H9 (cell line): Measurements from ENCODE around the gene DUOXA1. TPM values are rescaled to one million over a fixed set of nuclear protein-coding genes. Genes with fewer than 3 reads are reported as not detected.
"Not testable (repeated sequence)": the region's sequence is repeated elsewhere in the genome, so short reads cannot be mapped to it uniquely, and the experiment has no call there.

Experiments
- DNase-seq: peaks from one replicate; pipeline ENCODE4 v3.0.0-alpha.2; 2017
- H2AFZ ChIP-seq: one replicate; pipeline ENCODE4 v1.6.1; 2013; ENCODE audit warnings: mild to moderate bottlenecking, low read length, control low read depth, moderate library complexity
- H2AK5ac ChIP-seq: 2 replicates; pipeline ENCODE4 v1.6.1; 2013; ENCODE audit warnings: low read length, control low read depth, mixed read lengths; ENCODE audit not compliant: insufficient read length
- H2BK120ac ChIP-seq: one replicate; pipeline ENCODE4 v1.6.1; 2013; ENCODE audit warnings: low read depth, mild to moderate bottlenecking, low read length, control low read depth, inconsistent platforms; ENCODE audit not compliant: poor library complexity, severe bottlenecking
- H2BK12ac ChIP-seq: 2 replicates; pipeline ENCODE4 v1.6.1; 2013; ENCODE audit warnings: low read length, control low read depth, mixed read lengths, low read depth; ENCODE audit not compliant: insufficient read length
- H2BK15ac ChIP-seq: 2 replicates; pipeline ENCODE4 v1.6.1; 2013; ENCODE audit warnings: low read depth, low read length, control low read depth
- H2BK20ac ChIP-seq: one replicate; pipeline ENCODE4 v1.6.1; 2013; ENCODE audit warnings: low read depth, mild to moderate bottlenecking, low read length, control low read depth, inconsistent platforms; ENCODE audit not compliant: poor library complexity, severe bottlenecking
- H2BK5ac ChIP-seq: 2 replicates; pipeline ENCODE4 v1.6.1; 2013; ENCODE audit warnings: low read length, control low read depth, mixed read lengths; ENCODE audit not compliant: insufficient read length
- H3K14ac ChIP-seq: 2 replicates; pipeline ENCODE4 v1.6.1; 2013; ENCODE audit warnings: low read length, control low read depth; ENCODE audit not compliant: insufficient read depth
- H3K18ac ChIP-seq: 2 replicates; pipeline ENCODE4 v1.6.1; 2013; ENCODE audit warnings: low read depth, mild to moderate bottlenecking, mixed read lengths, low read length, control low read depth; ENCODE audit not compliant: insufficient read length
- H3K23ac ChIP-seq: 2 replicates; pipeline ENCODE4 v1.6.1; 2013; ENCODE audit warnings: low read length, control low read depth, mixed read lengths, low read depth; ENCODE audit not compliant: insufficient read length
- H3K23me2 ChIP-seq: 2 replicates; pipeline ENCODE4 v1.6.1; 2013; ENCODE audit warnings: low read depth, mild to moderate bottlenecking, mixed read lengths, low read length, control low read depth; ENCODE audit not compliant: insufficient read length, poor library complexity, severe bottlenecking
- H3K27ac ChIP-seq: 2 replicates; pipeline ENCODE4 v1.5.1; 2013; ENCODE audit warnings: low read length, control low read depth, mixed read lengths, low read depth; ENCODE audit not compliant: insufficient read length
- H3K27me3 ChIP-seq: 2 replicates; pipeline ENCODE4 v1.6.1; 2013; ENCODE audit warnings: low read length, control low read depth, inconsistent platforms; ENCODE audit not compliant: insufficient read depth
- H3K4ac ChIP-seq: 2 replicates; pipeline ENCODE4 v1.6.1; 2013; ENCODE audit warnings: low read depth, mild to moderate bottlenecking, control low read depth, inconsistent platforms, low read length, moderate library complexity
- H3K4me1 ChIP-seq: 2 replicates; pipeline ENCODE4 v1.6.1; 2013; ENCODE audit warnings: low read length, control low read depth, inconsistent platforms; ENCODE audit not compliant: insufficient read depth
- H3K4me2 ChIP-seq: 2 replicates; pipeline ENCODE4 v1.6.1; 2013; ENCODE audit warnings: low read length, control low read depth, mixed read lengths; ENCODE audit not compliant: insufficient read length, insufficient read depth
- H3K56ac ChIP-seq: 2 replicates; pipeline ENCODE4 v1.6.1; 2013; ENCODE audit warnings: low read depth, mild to moderate bottlenecking, mixed read lengths, low read length, control low read depth; ENCODE audit not compliant: insufficient read length
- H3K79me1 ChIP-seq: 2 replicates; pipeline ENCODE4 v1.6.1; 2013; ENCODE audit warnings: low read depth, mild to moderate bottlenecking, moderate library complexity, low read length, control low read depth, inconsistent platforms; ENCODE audit not compliant: insufficient read depth, poor library complexity, severe bottlenecking
- H3K79me2 ChIP-seq: 2 replicates; pipeline ENCODE4 v1.6.1; 2013; ENCODE audit warnings: low read length, control low read depth, inconsistent platforms; ENCODE audit not compliant: insufficient read depth
- H3K9ac ChIP-seq: 2 replicates; pipeline ENCODE4 v1.6.1; 2013; ENCODE audit warnings: low read length, control low read depth, mixed read lengths; ENCODE audit not compliant: insufficient read length; ENCODE audit errors: extremely low read depth
- H3K9me3 ChIP-seq: one replicate; pipeline ENCODE4 v1.6.1; 2013; ENCODE audit warnings: low read depth, low read length, inconsistent platforms; ENCODE audit not compliant: control insufficient read depth
- H3T11ph ChIP-seq: one replicate; pipeline ENCODE4 v1.6.1; 2013; ENCODE audit warnings: mild to moderate bottlenecking, low read length, control low read depth, inconsistent platforms
- H4K20me1 ChIP-seq: one replicate; pipeline ENCODE4 v1.6.1; 2013; ENCODE audit not compliant: control insufficient read depth, insufficient read length, insufficient read depth
- H4K5ac ChIP-seq: 2 replicates; pipeline ENCODE4 v1.6.1; 2013; ENCODE audit warnings: low read depth, mild to moderate bottlenecking, mixed read lengths, low read length, control low read depth; ENCODE audit not compliant: insufficient read length
- H4K8ac ChIP-seq: replicated peaks from 2 replicates; pipeline ENCODE4 v1.6.1; 2013; ENCODE audit warnings: low read length, control low read depth, mixed read lengths, low read depth; ENCODE audit not compliant: insufficient read length
- H4K91ac ChIP-seq: 2 replicates; pipeline ENCODE4 v1.6.1; 2013; ENCODE audit warnings: low read depth, mild to moderate bottlenecking, moderate library complexity, mixed read lengths, low read length, control low read depth; ENCODE audit not compliant: insufficient read length
- H3K27ac Mint-ChIP-seq, 3 experiments: 2 replicates in 2 of 3; 3 replicates in 1 of 3; pipeline ENCODE4 v1.8.0; 2020 to 2021; ENCODE audit warnings: mixed read lengths in 3 of 3, mild to moderate bottlenecking in 1 of 3, moderate library complexity in 1 of 3
- H3K27me3 Mint-ChIP-seq: 2 replicates; pipeline ENCODE4 v1.8.0; 2021; ENCODE audit warnings: low read depth, mild to moderate bottlenecking, moderate library complexity, mixed read lengths
- H3K36me3 Mint-ChIP-seq, 3 experiments: 2 replicates in 2 of 3; 3 replicates in 1 of 3; pipeline ENCODE4 v1.8.0; 2020 to 2021; ENCODE audit warnings: low read depth in 3 of 3, mixed read lengths in 3 of 3; ENCODE audit not compliant: insufficient read depth in 1 of 3
- H3K4me1 Mint-ChIP-seq, 2 experiments: 2 replicates each; pipeline ENCODE4 v1.8.0; 2020; ENCODE audit warnings: mixed read lengths in 2 of 2
- H3K4me3 Mint-ChIP-seq, 2 experiments: 2 replicates in 1 of 2; 3 replicates in 1 of 2; pipeline ENCODE4 v1.8.0; 2020 to 2021; ENCODE audit warnings: mild to moderate bottlenecking in 2 of 2, mixed read lengths in 2 of 2, moderate library complexity in 1 of 2
- H3K9me3 Mint-ChIP-seq, 2 experiments: 2 replicates in 1 of 2; 3 replicates in 1 of 2; pipeline ENCODE4 v1.8.0; 2020; ENCODE audit warnings: mild to moderate bottlenecking in 2 of 2, mixed read lengths in 2 of 2, moderate library complexity in 1 of 2
- WGBS: extraction: QIAGEN DNeasy Blood & Tissue Kit; methylation state at CpG from one replicate; pipeline ENCODE4 v1.1.7; 2013; ENCODE audit warnings: missing lambda C conversion rate, low lambda C conversion rate, mixed read lengths; ENCODE audit not compliant: insufficient read length; ENCODE audit errors: extremely low coverage; 5-methylcytosine and 5-hydroxymethylcytosine counted together
- total RNA-seq: library from RNA; stranded (reverse); gene quantifications from 2 replicates; pipeline ENCODE4 v1.2.1, GENCODE V29; 2021

Gene DUOXA1
- total RNA-seq, 1 experiment from 2014 or later: 1.2 TPM

DNA sequence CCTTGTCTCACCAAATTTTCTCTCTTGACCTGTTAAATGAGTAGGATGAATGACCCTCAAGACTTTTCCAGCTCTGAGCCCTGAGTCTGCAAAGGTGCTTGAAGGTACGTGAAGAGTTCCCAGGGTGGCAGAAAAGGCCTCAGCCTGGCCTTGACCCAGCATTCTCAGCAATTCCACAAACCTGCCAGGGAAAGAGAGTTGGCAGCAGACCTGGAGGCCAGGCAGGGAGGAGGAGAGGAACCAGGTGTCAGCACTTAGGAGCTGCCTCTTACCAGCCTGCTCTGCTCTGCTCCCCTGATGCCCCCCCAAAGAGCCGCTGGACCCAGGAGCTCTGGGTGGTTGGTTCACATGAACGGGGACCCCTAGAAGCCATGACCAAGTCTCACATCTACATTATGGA lies 49.1 kb downstream of the DUOXA1 start:
- H4K20me1 ChIP-seq, H3K4ac ChIP-seq, H3K18ac ChIP-seq, H3K14ac ChIP-seq, H2BK12ac ChIP-seq, H2BK20ac ChIP-seq, H2AFZ ChIP-seq, H3K27ac ChIP-seq, H4K5ac ChIP-seq, H3K27me3 Mint-ChIP-seq, H3K9ac ChIP-seq, H3K36me3 Mint-ChIP-seq, H2BK120ac ChIP-seq, H2BK15ac ChIP-seq, H3K4me1 ChIP-seq, H3K79me1 ChIP-seq, H3K27ac Mint-ChIP-seq, H3K4me2 ChIP-seq, H3T11ph ChIP-seq, H4K8ac ChIP-seq, H4K91ac ChIP-seq, H2BK5ac ChIP-seq, H3K27me3 ChIP-seq, H3K56ac ChIP-seq, H3K9me3 Mint-ChIP-seq, H3K23me2 ChIP-seq, H3K79me2 ChIP-seq, H2AK5ac ChIP-seq, H3K23ac ChIP-seq, H3K4me1 Mint-ChIP-seq, H3K4me3 Mint-ChIP-seq, DNase-seq, H3K9me3 ChIP-seq: not testable (repeated sequence)
- WGBS: no CpG with 5 or more reads among the region's 3 CpGs

DNA sequence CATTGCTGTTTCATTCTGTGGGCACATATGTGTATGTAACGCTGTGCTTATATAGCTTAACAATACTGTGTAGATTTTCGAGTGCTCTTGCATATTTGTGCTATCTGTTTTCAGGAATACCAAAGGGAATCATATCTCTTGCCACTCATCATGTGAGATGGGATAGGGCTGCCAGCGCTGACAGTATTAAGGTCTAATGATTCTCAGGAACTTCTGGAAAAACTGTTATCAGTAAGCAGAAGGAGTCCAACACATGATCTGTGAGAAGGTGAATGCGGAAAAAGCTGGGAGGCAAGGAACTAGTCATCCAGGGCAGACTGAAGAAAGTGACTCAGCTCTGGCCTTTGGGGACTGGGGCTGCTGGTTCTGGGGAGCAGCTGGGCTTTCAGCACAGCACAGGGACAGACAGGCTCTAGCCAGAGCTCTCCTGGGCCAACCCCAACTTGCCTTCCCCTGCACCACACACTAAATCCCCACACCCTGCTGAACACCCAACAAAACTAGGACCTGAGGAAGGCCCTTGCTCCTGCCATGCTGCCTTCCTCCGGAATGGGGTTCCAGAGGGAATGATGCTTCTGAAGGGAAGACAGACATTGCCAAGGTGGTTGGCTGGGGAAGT lies 49.9 kb downstream of the DUOXA1 start:
- H3K23ac ChIP-seq, H2BK20ac ChIP-seq, H3K36me3 Mint-ChIP-seq, H3K27me3 Mint-ChIP-seq, H3K4me1 Mint-ChIP-seq, H3K14ac ChIP-seq, H2BK5ac ChIP-seq, H3K23me2 ChIP-seq, H3K56ac ChIP-seq, H3K4me2 ChIP-seq, H3K9me3 Mint-ChIP-seq, H2AK5ac ChIP-seq, H3K27me3 ChIP-seq, H3K4ac ChIP-seq, H2BK120ac ChIP-seq, H4K8ac ChIP-seq, DNase-seq, H3K18ac ChIP-seq, H3K79me2 ChIP-seq, H4K20me1 ChIP-seq, H3K4me3 Mint-ChIP-seq, H3K79me1 ChIP-seq, H3K9ac ChIP-seq, H4K91ac ChIP-seq, H2AFZ ChIP-seq, H3K27ac ChIP-seq, H4K5ac ChIP-seq, H3T11ph ChIP-seq, H3K9me3 ChIP-seq, H3K27ac Mint-ChIP-seq, H2BK12ac ChIP-seq, H2BK15ac ChIP-seq, H3K4me1 ChIP-seq: not testable (repeated sequence)
- WGBS: no CpG with 5 or more reads among the region's 5 CpGs
